GM13977 (cell line): ENCODE measurements around the gene BUB3.

Source experiments
- DNase-seq: peaks from one replicate; pipeline ENCODE4 v3.0.0; 2012; ENCODE audit warnings: low spot score
- CTCF ChIP-seq: IDR thresholded peaks from 2 replicates; pipeline ENCODE4 v1.5.1; 2012; ENCODE audit warnings: mild to moderate bottlenecking, control low read depth; ENCODE audit not compliant: insufficient read depth; ENCODE audit errors: extremely low read depth, missing control alignments
- in situ Hi-C: fragments of 300-500 bp; cut with MboI; formaldehyde crosslinking; loops from one replicate; pipeline ENCODE4 v1.12.0; 2022; ENCODE audit warnings: low sequenced_read_pairs, low pct_unique_long_range_greater_than_20kb, mixed read lengths, inconsistent platforms; ENCODE audit not compliant: unreplicated experiment

Gene BUB3

GRCh38 chr10:123154092-123154710 is at the start of gene BUB3:
BUB3 (plus strand) TSS chr10:123154402; CDS start chr10:123154918, 516 bp downstream.
- in situ Hi-C loops: loop anchor here (10.0 kb wide), 1 partner anchor 241 kb away; no protein-coding TSS in a partner anchor
- TF ChIP-seq CTCF: no peak

GRCh38 chr10:123109466-123109865 is 44.7 kb upstream of the BUB3 start:
- TF ChIP-seq CTCF: no peak

More at GRCh38 chr10:123154092-123154710, at the start of gene BUB3:
- DNase-seq: peak; percentile 98

GRCh38 chr10:123117644-123118417 is 36.4 kb upstream of the BUB3 start:
- DNase-seq: no peak
- no peak for TF ChIP-seq CTCF
- in situ Hi-C loops: loop anchor here (25.0 kb wide), 1 partner anchor 844 kb away; no protein-coding TSS in a partner anchor

More at GRCh38 chr10:123109466-123109865, 44.7 kb upstream of the BUB3 start:
- no peak for DNase-seq
- in situ Hi-C loops: loop anchor here (25.0 kb wide), 1 partner anchor 853 kb away; no protein-coding TSS in a partner anchor

- in situ Hi-C loops: loop anchor here (25.0 kb wide), 1 partner anchor 843 kb away; no protein-coding TSS in a partner anchor
- DNase-seq: no peak
- TF ChIP-seq CTCF: no peak
Observed at GRCh38 chr10:123119081-123119480, 35.1 kb upstream of the BUB3 start.

GRCh38 chr10:123126246-123126645 is 28.0 kb upstream of the BUB3 start:
- no peak for DNase-seq
- TF ChIP-seq CTCF: no peak
- in situ Hi-C loops: no loop called here

GRCh38 chr10:123129618-123130271 is 24.5 kb upstream of the BUB3 start:
- in situ Hi-C loops: loop anchor here (5.0 kb wide), 1 partner anchor 418 kb away; no protein-coding TSS in a partner anchor
- no peak for DNase-seq
- no peak for TF ChIP-seq CTCF
